ENCODE measurements around the gene KLHL4. TPM values are rescaled to one million over a fixed set of nuclear protein-coding genes. Genes with fewer than 3 reads are reported as not detected.

KLHL4 gene
- total RNA-seq, 1 donor from 2014 or later: 11.1 TPM

GRCh38 chrX:87571964-87572363 is 54.4 kb downstream of the KLHL4 start:
- Mint-ChIP-seq H3K36me3 (no peaks in the 10 kb centered on the region), H3K4me3 (no peak overlapping the region), H3K27me3 (no peaks in the 10 kb centered on the region), H3K4me1 (ENCODE audit: unreplicated experiment) (no peaks in the 10 kb centered on the region), H3K9me3 (no peaks in the 10 kb centered on the region), H3K27ac (no peak overlapping the region)
- TF ChIP-seq CTCF (conservative IDR thresholded peaks at IDR 0.05): no peak
- no peak for DNase-seq (ENCODE audit: extremely low spot score, unreplicated experiment)

GRCh38 chrX:87572901-87573300 is 55.3 kb downstream of the KLHL4 start:
- TF ChIP-seq CTCF (conservative IDR thresholded peaks at IDR 0.05): no peak
- Mint-ChIP-seq H3K27me3 (no peaks in the 10 kb centered on the region), H3K4me3 (no peak overlapping the region), H3K36me3 (no peaks in the 10 kb centered on the region), H3K9me3 (no peaks in the 10 kb centered on the region), H3K27ac (no peak overlapping the region), H3K4me1 (ENCODE audit: unreplicated experiment) (no peaks in the 10 kb centered on the region)
- DNase-seq (ENCODE audit: extremely low spot score, unreplicated experiment): no peak

- peak; percentile 51 for TF ChIP-seq CTCF (conservative IDR thresholded peaks at IDR 0.05)
- no peak for DNase-seq (ENCODE audit: extremely low spot score, unreplicated experiment)
- H3K4me3 Mint-ChIP-seq: no peak overlapping the region
- H3K4me1 Mint-ChIP-seq (ENCODE audit: unreplicated experiment): no peaks in the 10 kb centered on the region
- H3K9me3 Mint-ChIP-seq: no peaks in the 10 kb centered on the region
- H3K36me3 Mint-ChIP-seq: no peaks in the 10 kb centered on the region
- H3K27ac Mint-ChIP-seq: no peak overlapping the region
- no peaks in the 10 kb centered on the region for H3K27me3 Mint-ChIP-seq
Observed at GRCh38 chrX:87578978-87579377, 61.4 kb downstream of the KLHL4 start.

- Mint-ChIP-seq H3K9me3 (no peaks in the 10 kb centered on the region), H3K27me3 (no peaks in the 10 kb centered on the region), H3K4me1 (ENCODE audit: unreplicated experiment) (no peaks in the 10 kb centered on the region), H3K27ac (no peak overlapping the region), H3K4me3 (no peak overlapping the region), H3K36me3 (no peaks in the 10 kb centered on the region)
- no peak for DNase-seq (ENCODE audit: extremely low spot score, unreplicated experiment)
- TF ChIP-seq CTCF (conservative IDR thresholded peaks at IDR 0.05): no peak
Observed at GRCh38 chrX:87580862-87581261, 63.3 kb downstream of the KLHL4 start.

- no peaks in the 10 kb centered on the region for H3K27me3 Mint-ChIP-seq
- no peaks in the 10 kb centered on the region for H3K9me3 Mint-ChIP-seq
- H3K4me1 Mint-ChIP-seq (ENCODE audit: unreplicated experiment): no peaks in the 10 kb centered on the region
- H3K36me3 Mint-ChIP-seq: no peaks in the 10 kb centered on the region
- no peak overlapping the region for H3K4me3 Mint-ChIP-seq
- TF ChIP-seq CTCF (conservative IDR thresholded peaks at IDR 0.05): no peak
- DNase-seq (ENCODE audit: extremely low spot score, unreplicated experiment): no peak
- no peak overlapping the region for H3K27ac Mint-ChIP-seq
Observed at GRCh38 chrX:87582453-87582852, 64.9 kb downstream of the KLHL4 start.

GRCh38 chrX:87583679-87584078 is 66.1 kb downstream of the KLHL4 start:
- no peak overlapping the region for H3K4me3 Mint-ChIP-seq
- H3K36me3 Mint-ChIP-seq: no peaks in the 10 kb centered on the region
- H3K27me3 Mint-ChIP-seq: no peaks in the 10 kb centered on the region
- no peak overlapping the region for H3K27ac Mint-ChIP-seq
- peak; percentile 75 for TF ChIP-seq CTCF (conservative IDR thresholded peaks at IDR 0.05)
- H3K9me3 Mint-ChIP-seq: no peaks in the 10 kb centered on the region
- no peak for DNase-seq (ENCODE audit: extremely low spot score, unreplicated experiment)
- H3K4me1 Mint-ChIP-seq (ENCODE audit: unreplicated experiment): no peaks in the 10 kb centered on the region
